Endodermal cell (in vitro differentiated cells): Measurements from ENCODE around the gene OTULIN. TPM values are rescaled to one million over a fixed set of nuclear protein-coding genes. Genes with fewer than 3 reads are reported as not detected.
A peak's percentile ranks its signal among the peaks of the same experiment; 100 is the strongest.

Source experiments
- DNase-seq: peaks from one replicate; pipeline ENCODE4 v3.0.0-alpha.2; 2017
- H3K27ac ChIP-seq: 2 replicates; pipeline ENCODE4 v1.5.1; 2013; ENCODE audit warnings: mild to moderate bottlenecking, low read depth, low read length, moderate library complexity
- H3K27me3 ChIP-seq: 2 replicates; pipeline ENCODE4 v1.6.1; 2013; ENCODE audit warnings: mild to moderate bottlenecking, low read length, moderate library complexity; ENCODE audit not compliant: insufficient read depth, control insufficient read depth, poor library complexity, severe bottlenecking
- H3K36me3 ChIP-seq: 2 replicates; pipeline ENCODE4 v1.7.0; 2013; ENCODE audit warnings: mild to moderate bottlenecking, low read length, moderate library complexity; ENCODE audit not compliant: control insufficient read depth, insufficient read depth
- H3K4me1 ChIP-seq: one replicate; pipeline ENCODE4 v1.7.0; 2013; ENCODE audit warnings: low read length; ENCODE audit not compliant: control insufficient read depth, insufficient read depth
- H3K4me3 ChIP-seq: 2 replicates; pipeline ENCODE4 v1.5.1; 2013; ENCODE audit warnings: mild to moderate bottlenecking, low read length, moderate library complexity
- H3K9ac ChIP-seq: 2 replicates; pipeline ENCODE4 v1.6.1; 2013; ENCODE audit warnings: mild to moderate bottlenecking, low read length, moderate library complexity; ENCODE audit not compliant: poor library complexity, severe bottlenecking; ENCODE audit errors: extremely low read depth
- H3K9me3 ChIP-seq: 2 replicates; pipeline ENCODE4 v1.6.1; 2013; ENCODE audit warnings: mild to moderate bottlenecking, low read length, moderate library complexity; ENCODE audit not compliant: control insufficient read depth
- H3K27ac Mint-ChIP-seq: 2 replicates; pipeline ENCODE4 v1.8.0; 2020; ENCODE audit warnings: mixed read lengths
- H3K27me3 Mint-ChIP-seq: 2 replicates; pipeline ENCODE4 v1.8.0; 2021; ENCODE audit warnings: mild to moderate bottlenecking, mixed read lengths; ENCODE audit not compliant: insufficient read depth
- H3K36me3 Mint-ChIP-seq: 2 replicates; pipeline ENCODE4 v1.8.0; 2020; ENCODE audit warnings: low read depth, mixed read lengths
- H3K4me1 Mint-ChIP-seq: 2 replicates; pipeline ENCODE4 v1.8.0; 2020; ENCODE audit warnings: mixed read lengths
- H3K4me3 Mint-ChIP-seq: 2 replicates; pipeline ENCODE4 v1.8.0; 2020; ENCODE audit warnings: mild to moderate bottlenecking, moderate library complexity, mixed read lengths
- H3K9me3 Mint-ChIP-seq: 2 replicates; pipeline ENCODE4 v1.8.0; 2020; ENCODE audit warnings: mild to moderate bottlenecking, mixed read lengths
- CTCF ChIP-seq: fragments of 200-600 bp; sonication (generic); conservative IDR thresholded peaks from 2 replicates; pipeline ENCODE4 v1.5.0; 2021; ENCODE audit warnings: antibody characterized with exemption, mild to moderate bottlenecking
- WGBS, 2 experiments: methylation state at CpG; one replicate each; pipeline versions ENCODE4 v1.1.5 to v1.1.7; 2013; ENCODE audit warnings: missing lambda C conversion rate in 2 of 2, mixed read lengths in 1 of 2; ENCODE audit not compliant: insufficient coverage in 1 of 2, insufficient read length in 1 of 2; 5-methylcytosine and 5-hydroxymethylcytosine counted together
- total RNA-seq, 2 donors: library from RNA; stranded (reverse); fragmentation: NEBNext Ultra II Directional in 1 of 2; extraction: Animal tissue kit (Norgen Biotek cat#: 25700) in 1 of 2; gene quantifications; 2 replicates in 1 of 2; 3 replicates in 1 of 2; pipeline ENCODE4 v1.2.1, GENCODE V29; 2021

The OTULIN gene
- total RNA-seq, 2 donors from 2014 or later = 36.4 to 43.2 TPM

DNA sequence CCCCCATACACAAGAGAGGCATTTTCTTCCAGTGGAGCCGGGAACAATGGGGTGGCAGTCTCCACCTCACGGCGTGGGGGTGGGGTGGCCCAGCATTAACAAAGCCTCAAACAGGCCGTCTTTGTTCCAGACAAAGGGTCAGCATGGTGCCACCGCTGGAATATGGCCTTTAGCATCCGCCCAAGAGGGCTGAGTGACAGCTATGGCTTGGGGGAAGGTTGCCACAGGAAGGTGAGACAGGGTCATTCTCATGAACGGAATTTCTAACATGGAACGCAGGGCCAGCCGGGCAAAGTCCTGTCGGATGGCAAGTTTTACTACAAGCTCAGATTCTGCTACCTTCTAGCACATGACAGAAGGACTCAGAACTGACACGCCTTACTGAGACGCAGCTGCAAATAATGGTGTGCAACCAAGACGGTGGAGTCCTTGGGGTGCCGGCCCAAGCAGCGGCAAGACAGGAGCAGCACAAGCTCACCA lies 64.0 kb downstream of the OTULIN start:
- H3K9me3 ChIP-seq = no peaks in the 10 kb centered on the region
- Mint-ChIP-seq H3K27me3 (no peaks in the 10 kb centered on the region), H3K36me3 (no peaks in the 10 kb centered on the region), H3K9me3 (no peaks in the 10 kb centered on the region), H3K27ac (peak overlapping the region; percentile 88), H3K4me3 (peak overlapping the region; percentile 33), H3K4me1 (peaks cover 34% of the 10 kb centered on the region)
- H3K4me3 ChIP-seq = peak overlapping the region; percentile 37
- no peaks in the 10 kb centered on the region for H3K36me3 ChIP-seq
- WGBS, 2 experiments = 20 to 35% methylated on average over 4 to 15 of the region's 15 CpGs
- H3K27me3 ChIP-seq = no peaks in the 10 kb centered on the region
- peak overlapping the region; percentile 47 for H3K9ac ChIP-seq
- TF ChIP-seq CTCF = no peak
- H3K4me1 ChIP-seq = peaks cover 17% of the 10 kb centered on the region
- DNase-seq = peak; percentile 94
- peak overlapping the region; percentile 78 for H3K27ac ChIP-seq

DNA sequence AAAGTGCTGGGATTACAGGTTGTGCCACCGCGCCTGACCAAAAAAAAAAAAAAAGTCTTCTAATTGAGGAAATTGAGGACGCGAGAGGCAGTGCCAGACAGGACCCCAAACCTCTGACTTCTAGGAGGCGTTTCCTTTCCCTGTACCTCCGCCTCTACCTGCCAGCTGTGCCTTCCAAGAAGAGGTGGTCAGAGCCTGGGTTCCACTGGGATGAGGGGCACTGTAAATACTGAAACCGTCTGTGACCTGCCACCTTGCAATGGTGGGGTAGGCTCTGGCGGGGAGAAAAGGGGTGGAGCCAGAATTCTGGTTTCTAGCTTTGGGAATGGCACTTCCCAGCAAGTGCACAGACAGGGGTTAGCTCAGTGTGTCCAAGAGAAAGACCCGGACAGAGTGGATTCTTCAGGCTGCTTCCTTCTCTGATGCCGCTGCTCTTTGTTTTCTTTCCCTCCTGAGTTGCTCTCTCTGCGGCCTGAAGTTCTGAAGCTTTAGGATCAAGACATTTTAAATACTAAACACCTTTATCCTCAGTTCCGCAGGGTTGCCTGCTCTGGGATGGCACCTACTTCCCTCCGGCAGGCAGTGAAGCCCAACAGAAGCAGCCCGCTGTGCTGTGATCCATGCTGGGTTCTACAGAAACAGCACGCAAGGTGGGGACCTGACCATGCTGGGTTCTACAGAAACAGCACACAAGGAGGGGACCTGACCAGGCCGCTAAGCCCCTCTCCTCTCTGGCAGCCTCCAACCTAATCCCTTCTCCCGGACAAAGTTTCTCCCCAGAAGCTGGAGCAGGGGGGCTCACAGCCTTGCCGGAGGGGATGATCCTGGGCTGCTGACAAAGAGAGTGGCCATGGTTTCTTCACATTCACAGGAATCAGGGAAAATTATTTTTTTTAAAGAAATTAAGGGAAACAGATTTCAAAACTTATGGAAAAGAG lies 65.2 kb downstream of the OTULIN start:
- no peak overlapping the region for H3K27ac ChIP-seq
- H3K36me3 Mint-ChIP-seq = no peaks in the 10 kb centered on the region
- no peaks in the 10 kb centered on the region for H3K9me3 ChIP-seq
- peak overlapping the region; percentile 26 for H3K27ac Mint-ChIP-seq
- H3K27me3 ChIP-seq = no peaks in the 10 kb centered on the region
- DNase-seq = no peak
- H3K4me1 Mint-ChIP-seq = peaks cover 34% of the 10 kb centered on the region
- H3K36me3 ChIP-seq = no peaks in the 10 kb centered on the region
- no peak overlapping the region for H3K4me3 ChIP-seq
- WGBS, 2 experiments = 93 to 94% methylated on average over 8 to 18 of the region's 18 CpGs
- no peak for TF ChIP-seq CTCF
- no peaks in the 10 kb centered on the region for H3K27me3 Mint-ChIP-seq
- no peak overlapping the region for H3K9ac ChIP-seq
- H3K4me3 Mint-ChIP-seq = no peak overlapping the region
- H3K9me3 Mint-ChIP-seq = no peaks in the 10 kb centered on the region
- peaks cover 17% of the 10 kb centered on the region for H3K4me1 ChIP-seq

DNA sequence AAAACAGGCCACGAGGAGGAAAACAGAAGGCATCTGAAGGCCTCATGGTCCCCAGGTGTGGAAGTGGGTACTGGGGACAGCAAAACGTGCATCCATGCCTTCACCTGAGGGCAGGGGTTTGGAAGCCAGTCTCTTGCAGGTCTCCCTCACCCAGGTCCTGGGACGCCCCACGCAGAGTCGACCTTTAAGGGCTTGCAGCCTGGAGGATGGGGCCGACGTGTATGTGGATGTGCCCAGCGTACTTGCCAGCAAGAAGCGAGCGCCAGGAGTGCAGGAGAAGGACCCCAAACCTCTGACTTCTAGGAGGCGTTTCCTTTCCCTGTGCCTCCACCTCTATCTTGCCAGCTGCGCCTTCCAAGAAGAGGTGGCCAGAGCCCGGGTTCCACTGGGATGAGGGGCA lies 65.9 kb downstream of the OTULIN start:
- TF ChIP-seq CTCF = no peak
- H3K4me1 ChIP-seq = peaks cover 17% of the 10 kb centered on the region
- no peaks in the 10 kb centered on the region for H3K36me3 Mint-ChIP-seq
- H3K4me1 Mint-ChIP-seq = peaks cover 34% of the 10 kb centered on the region
- H3K27me3 ChIP-seq = no peaks in the 10 kb centered on the region
- DNase-seq = no peak
- H3K4me3 Mint-ChIP-seq = no peak overlapping the region
- H3K4me3 ChIP-seq = no peak overlapping the region
- H3K9ac ChIP-seq = no peak overlapping the region
- 97 to 100% methylated on average over 2 to 13 of the region's 13 CpGs for WGBS, 2 experiments
- H3K27ac ChIP-seq = no peak overlapping the region
- H3K27me3 Mint-ChIP-seq = no peaks in the 10 kb centered on the region
- H3K36me3 ChIP-seq = no peaks in the 10 kb centered on the region
- peak overlapping the region; percentile 26 for H3K27ac Mint-ChIP-seq
- H3K9me3 ChIP-seq = no peaks in the 10 kb centered on the region
- H3K9me3 Mint-ChIP-seq = no peaks in the 10 kb centered on the region
